Keratinocyte (primary cell): ENCODE measurements around the gene RABIF. TPM values are rescaled to one million over a fixed set of nuclear protein-coding genes. Genes with fewer than 3 reads are reported as not detected.
"Not testable (repeated sequence)": the region's sequence is repeated elsewhere in the genome, so short reads cannot be mapped to it uniquely, and the experiment has no call there.

ENCODE experiments used
- DNase-seq: peaks from one replicate; pipeline ENCODE4 v3.0.0-alpha.2; 2011; ENCODE audit warnings: low read depth, missing footprints, low spot score
- FAIRE-seq: peaks from 2 replicates; lab custom pipeline; 2011; peaks lifted over from hg19 to GRCh38; lab: Jason Lieb, UNC
- H2AFZ ChIP-seq: 2 replicates; pipeline ENCODE4 v1.6.0; 2012; ENCODE audit warnings: low read length, control low read depth, inconsistent platforms; ENCODE audit not compliant: control insufficient read depth
- H3K27ac ChIP-seq: 2 replicates; pipeline ENCODE4 v1.5.1; 2011; ENCODE audit warnings: low read length; ENCODE audit not compliant: control insufficient read depth, insufficient read depth
- H3K27me3 ChIP-seq: 3 replicates; pipeline ENCODE4 v1.6.0; 2011; ENCODE audit warnings: low read length; ENCODE audit not compliant: control insufficient read depth, insufficient read depth; ENCODE audit errors: extremely low read depth
- H3K36me3 ChIP-seq, 2 experiments: 2 replicates in 1 of 2; 3 replicates in 1 of 2; pipeline ENCODE4 v1.5.1; 2011; ENCODE audit warnings: low read length in 2 of 2, mild to moderate bottlenecking in 1 of 2; ENCODE audit not compliant: control insufficient read depth in 2 of 2, insufficient read depth in 2 of 2; ENCODE audit errors: extremely low read depth in 1 of 2
- H3K4me1 ChIP-seq: 3 replicates; pipeline ENCODE4 v1.5.1; 2011; ENCODE audit warnings: low read length; ENCODE audit not compliant: control insufficient read depth, insufficient read depth; ENCODE audit errors: extremely low read depth
- H3K4me2 ChIP-seq: 3 replicates; pipeline ENCODE4 v1.6.0; 2011; ENCODE audit warnings: low read depth, low read length; ENCODE audit not compliant: control insufficient read depth, insufficient read depth; ENCODE audit errors: extremely low read depth
- H3K4me3 ChIP-seq, 3 experiments: fragments of 200-600 bp in 1 of 3; sonication (generic) in 1 of 3; 2 replicates in 2 of 3; 3 replicates in 1 of 3; pipeline ENCODE4 v1.5.1; 2011 to 2016; ENCODE audit warnings: low read length in 3 of 3, mild to moderate bottlenecking in 3 of 3, control low read depth in 2 of 3, inconsistent platforms in 1 of 3, low read depth in 1 of 3, mixed read lengths in 1 of 3, mixed run types in 1 of 3, moderate library complexity in 1 of 3; ENCODE audit not compliant: control insufficient read depth in 2 of 3, insufficient read depth in 2 of 3; ENCODE audit errors: extremely low read depth in 1 of 3
- H3K79me2 ChIP-seq: 2 replicates; pipeline ENCODE4 v1.6.0; 2012; ENCODE audit warnings: low read length; ENCODE audit not compliant: control insufficient read depth, insufficient read depth
- H3K9ac ChIP-seq: 3 replicates; pipeline ENCODE4 v1.6.0; 2011; ENCODE audit warnings: low read length; ENCODE audit not compliant: control insufficient read depth, insufficient read depth; ENCODE audit errors: extremely low read depth
- H3K9me1 ChIP-seq: 3 replicates; pipeline ENCODE4 v1.6.0; 2011; ENCODE audit warnings: low read length; ENCODE audit not compliant: control insufficient read depth, insufficient read depth; ENCODE audit errors: extremely low read depth
- H3K9me3 ChIP-seq: 2 replicates; pipeline ENCODE4 v1.5.1; 2012; ENCODE audit warnings: low read depth, low read length; ENCODE audit not compliant: control insufficient read depth
- H4K20me1 ChIP-seq: 3 replicates; pipeline ENCODE4 v1.6.0; 2011; ENCODE audit warnings: low read length; ENCODE audit not compliant: control insufficient read depth, insufficient read depth; ENCODE audit errors: extremely low read depth
- CTCF ChIP-seq, 3 experiments: IDR thresholded peaks in 1 of 3; conservative IDR thresholded peaks in 1 of 3; optimal IDR thresholded peaks in 1 of 3; 2 replicates in 2 of 3; 3 replicates in 1 of 3; pipeline versions ENCODE3 to v1.5.1; 2011; ENCODE audit warnings: low read length in 3 of 3, mild to moderate bottlenecking in 3 of 3, moderate library complexity in 2 of 3, control low read depth in 1 of 3, inconsistent platforms in 1 of 3; ENCODE audit not compliant: insufficient read depth in 2 of 3; ENCODE audit errors: extremely low read depth in 1 of 3
- EZH2 ChIP-seq: IDR thresholded peaks from one replicate; pipeline ENCODE4 v1.6.1; 2012; ENCODE audit warnings: inconsistent platforms, mild to moderate bottlenecking, low read length, moderate library complexity
- dilution Hi-C: fragments of 300-500 bp; cut with MboI; formaldehyde crosslinking; loops from one replicate; pipeline ENCODE4 v1.7.0; 2020; ENCODE audit warnings: low sequenced_read_pairs; ENCODE audit not compliant: extremely low pct_ligation_motif_present
- polyA plus RNA-seq, 5 experiments: library from polyadenylated mRNA; depleted of rRNA in 3 of 5; stranded (reverse) in 3 of 5; stranded (forward) in 1 of 5; unstranded in 1 of 5; fragments of >200 nt; gene quantifications; 1 replicate in 1 of 5; 2 replicates in 3 of 5; 3 replicates in 1 of 5; pipeline versions ENCODE4 v1.2.1 to v1.2.3, GENCODE V29; 2011 to 2012; ENCODE audit warnings: missing spikeins in 2 of 5, low read depth in 1 of 5, low replicate concordance in 1 of 5

RABIF gene
- polyA plus RNA-seq, 1 donor (not counting 4 experiments of a cell fraction or from before 2014, with no cell fraction given) = 17.4 TPM

- TF ChIP-seq CTCF (optimal IDR thresholded peaks at IDR 0.05 in 1 of 3, IDR thresholded peaks at IDR 0.05 in 1 of 3, conservative IDR thresholded peaks at IDR 0.05 in 1 of 3; ENCODE audit: extremely low read depth in 1 of 3, insufficient read depth in 2 of 3, low read length in 3 of 3) (no peak), EZH2 (no peak)
- Histone ChIP-seq H3K27ac (no peak overlapping the region), H3K79me2 (no peaks in the 10 kb centered on the region), H3K36me3 (peaks cover 9 to 10% of the 10 kb centered on the region in 2 experiments), H2AFZ (no peak overlapping the region), H3K9me1 (no peaks in the 10 kb centered on the region), H3K9me3 (no peaks in the 10 kb centered on the region), H4K20me1 (no peaks in the 10 kb centered on the region), H3K4me3 (no peak overlapping the region), H3K4me2 (no peak overlapping the region), H3K9ac (no peak overlapping the region), H3K27me3 (no peaks in the 10 kb centered on the region), H3K4me1 (no peaks in the 10 kb centered on the region)
- dilution Hi-C loops = no loop called here
- FAIRE-seq (no peak), DNase-seq (no peak)
Measured at GRCh38 chr1:202908998-202909397, 20.0 kb upstream of the RABIF start.

GRCh38 chr1:202905331-202905730 is 16.4 kb upstream of the RABIF start:
- no peaks in the 10 kb centered on the region for H3K27me3 ChIP-seq
- no peak for DNase-seq
- no peak overlapping the region for H3K27ac ChIP-seq
- no peak overlapping the region for H3K4me2 ChIP-seq
- H2AFZ ChIP-seq = no peak overlapping the region
- dilution Hi-C loops = no loop called here
- H3K36me3 ChIP-seq = peaks cover 0 to 9% of the 10 kb centered on the region in 2 experiments
- no peaks in the 10 kb centered on the region for H3K79me2 ChIP-seq
- no peaks in the 10 kb centered on the region for H4K20me1 ChIP-seq
- no peak overlapping the region for H3K9ac ChIP-seq
- FAIRE-seq = no peak
- no peaks in the 10 kb centered on the region for H3K9me1 ChIP-seq
- TF ChIP-seq EZH2 = no peak
- no peak for TF ChIP-seq CTCF (optimal IDR thresholded peaks at IDR 0.05 in 1 of 3, IDR thresholded peaks at IDR 0.05 in 1 of 3, conservative IDR thresholded peaks at IDR 0.05 in 1 of 3; ENCODE audit: extremely low read depth in 1 of 3, insufficient read depth in 2 of 3, low read length in 3 of 3)
- H3K4me3 ChIP-seq = no peak overlapping the region
- H3K9me3 ChIP-seq = no peaks in the 10 kb centered on the region
- no peaks in the 10 kb centered on the region for H3K4me1 ChIP-seq

- H3K27ac ChIP-seq, H3K4me1 ChIP-seq, H3K9me3 ChIP-seq, H3K9me1 ChIP-seq, DNase-seq, H3K9ac ChIP-seq, H3K4me2 ChIP-seq, FAIRE-seq, H3K36me3 ChIP-seq, H3K4me3 ChIP-seq, dilution Hi-C loops, H3K27me3 ChIP-seq, H3K79me2 ChIP-seq, H4K20me1 ChIP-seq, H2AFZ ChIP-seq: not testable (repeated sequence)
Measured at GRCh38 chr1:202903808-202904207, 14.9 kb upstream of the RABIF start.
